ENCODE data around the gene LAMTOR4.
"Not testable (repeated sequence)": the region's sequence is repeated elsewhere in the genome, so short reads cannot be mapped to it uniquely, and the experiment has no call there.

The LAMTOR4 gene

GRCh38 chr7:100190048-100190711 lies 41.5 kb downstream of the LAMTOR4 start:
- no peak overlapping the region for H3K4me3 ChIP-seq (ENCODE audit: low read depth, low read length)
- DNase-seq (ENCODE audit: low read depth), result no peak
- TF ChIP-seq CTCF (IDR thresholded peaks at IDR 0.05; ENCODE audit: control insufficient read depth, extremely low read depth, insufficient read depth), result peak; percentile 25; the same call in 1 of the 2 replicates

DNA sequence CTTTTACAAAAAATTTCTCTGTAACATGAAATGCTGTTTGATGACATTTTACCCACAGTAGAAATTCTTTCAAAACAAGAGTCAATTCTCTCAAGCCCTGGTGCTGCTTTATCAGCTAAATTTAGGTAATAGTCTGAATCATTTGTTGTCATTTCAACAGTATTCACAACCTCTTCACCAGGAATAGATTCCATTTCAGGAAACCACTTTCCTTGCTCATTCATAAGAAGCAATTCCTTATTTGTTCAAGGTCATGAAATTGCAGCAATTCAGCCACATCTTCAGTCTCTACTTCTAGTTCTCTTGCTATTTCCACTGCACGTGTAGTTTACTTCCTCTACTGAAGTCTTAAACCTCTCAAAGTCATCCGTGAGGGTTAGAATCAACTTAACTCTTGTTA lies 43.1 kb downstream of the LAMTOR4 start:
- no peak for DNase-seq (ENCODE audit: low read depth)
- H3K4me3 ChIP-seq (ENCODE audit: low read depth, low read length), result no peak overlapping the region
- no peak for TF ChIP-seq CTCF (IDR thresholded peaks at IDR 0.05; ENCODE audit: control insufficient read depth, extremely low read depth, insufficient read depth)

DNA sequence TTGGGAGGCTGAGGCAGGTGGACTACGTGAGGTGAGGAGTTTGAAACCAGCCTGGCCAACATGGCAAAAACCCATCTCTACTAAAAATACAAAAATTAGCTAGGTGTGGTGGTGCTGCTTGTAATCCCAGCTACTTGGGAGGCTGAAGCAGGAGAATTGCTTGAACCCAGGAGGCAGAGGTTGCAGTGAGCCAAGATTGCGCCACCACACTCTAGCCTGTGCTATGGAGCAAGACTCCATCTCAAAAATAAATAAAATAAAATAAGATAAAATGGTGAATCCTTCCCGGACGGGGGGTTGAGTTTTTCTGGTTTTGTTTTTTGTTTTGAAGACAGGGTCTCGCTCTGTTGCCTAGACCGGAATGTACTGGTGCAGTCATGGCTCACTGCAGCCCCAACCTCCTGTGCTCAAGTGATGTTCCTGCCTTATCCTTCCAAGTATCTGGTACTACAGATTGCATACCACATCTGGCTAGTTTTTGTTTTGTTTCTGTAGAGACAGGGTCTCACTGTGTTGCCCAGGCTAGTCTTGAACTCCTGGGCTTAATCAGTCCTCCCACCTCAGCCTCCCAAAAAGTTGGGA lies 43.7 kb downstream of the LAMTOR4 start:
- not testable (repeated sequence) for H3K4me3 ChIP-seq (ENCODE audit: low read depth, low read length); DNase-seq (ENCODE audit: low read depth)

DNA sequence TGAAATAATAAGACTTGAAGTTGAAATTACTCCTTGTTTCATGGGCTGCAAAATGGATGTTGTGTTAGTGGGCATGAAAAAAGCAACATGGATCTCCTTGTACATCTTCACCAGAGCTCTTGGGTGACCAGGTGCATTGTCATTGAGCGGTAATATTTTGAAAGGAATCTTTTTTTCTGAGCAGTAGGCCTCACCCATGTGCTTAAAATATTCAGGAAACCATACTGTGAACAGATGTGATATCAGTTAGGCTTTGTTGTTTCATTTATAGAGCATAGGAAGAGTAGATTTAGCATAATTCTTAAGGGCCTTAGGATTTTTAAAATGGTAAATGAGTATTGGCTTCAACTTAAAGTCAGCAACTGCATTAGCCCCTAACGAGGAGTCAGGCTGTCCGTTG lies 44.3 kb downstream of the LAMTOR4 start:
- H3K4me3 ChIP-seq (ENCODE audit: low read depth, low read length), result no peak overlapping the region
- TF ChIP-seq CTCF (IDR thresholded peaks at IDR 0.05; ENCODE audit: control insufficient read depth, extremely low read depth, insufficient read depth), result no peak
- no peak for DNase-seq (ENCODE audit: low read depth)

DNA sequence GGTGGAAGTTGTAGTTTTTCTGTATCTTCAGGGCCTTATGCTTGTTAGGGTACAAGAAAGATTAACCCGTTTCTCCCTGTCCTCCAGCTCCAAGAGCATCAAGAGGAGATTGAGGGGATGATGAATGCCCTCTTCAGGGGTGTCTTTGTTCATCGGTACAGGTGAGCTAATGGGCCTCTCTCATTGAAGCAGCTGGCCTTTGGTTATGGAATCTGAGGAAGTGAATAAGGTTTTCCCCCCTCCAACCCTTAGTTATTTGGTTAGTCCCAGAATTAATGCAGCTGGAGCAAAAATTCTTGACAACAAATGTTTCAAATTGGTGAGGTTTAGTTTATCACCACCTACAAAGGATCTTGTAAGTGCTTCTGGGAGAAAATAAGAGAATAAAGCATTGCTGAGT lies 46.5 kb downstream of the LAMTOR4 start:
- no peak for TF ChIP-seq CTCF (IDR thresholded peaks at IDR 0.05; ENCODE audit: control insufficient read depth, extremely low read depth, insufficient read depth)
- DNase-seq (ENCODE audit: low read depth), result no peak
- H3K4me3 ChIP-seq (ENCODE audit: low read depth, low read length), result no peak overlapping the region

- DNase-seq (ENCODE audit: low read depth), result not testable (repeated sequence)
These were observed 47.2 kb downstream of the LAMTOR4 start for GRCh38 chr7:100195901-100196322.

DNA sequence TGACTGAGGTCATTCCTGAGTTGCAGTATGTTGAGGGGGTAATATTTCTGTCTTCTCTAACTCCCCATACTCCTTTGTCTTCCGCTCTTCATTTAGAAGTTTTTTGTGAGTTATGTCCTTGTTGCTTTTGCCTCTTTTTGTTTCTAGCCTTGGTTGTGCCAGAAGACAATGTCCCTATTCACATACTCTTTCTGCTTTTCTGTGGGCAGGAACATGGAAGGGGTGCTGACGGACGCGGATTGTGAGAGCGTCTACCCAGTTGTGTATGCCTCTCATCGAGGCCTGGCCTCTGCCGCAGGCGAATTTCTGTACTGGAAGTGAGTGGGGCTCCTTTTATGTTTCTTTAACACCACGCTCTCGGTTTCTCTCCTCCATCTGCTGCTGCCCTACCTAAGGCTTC lies 49.5 kb downstream of the LAMTOR4 start:
- TF ChIP-seq CTCF (IDR thresholded peaks at IDR 0.05; ENCODE audit: control insufficient read depth, extremely low read depth, insufficient read depth), result no peak
- no peak overlapping the region for H3K4me3 ChIP-seq (ENCODE audit: low read depth, low read length)

More at GRCh38 chr7:100195901-100196322, 47.2 kb downstream of the LAMTOR4 start:
- not testable (repeated sequence) for H3K4me3 ChIP-seq (ENCODE audit: low read depth, low read length)

DNA sequence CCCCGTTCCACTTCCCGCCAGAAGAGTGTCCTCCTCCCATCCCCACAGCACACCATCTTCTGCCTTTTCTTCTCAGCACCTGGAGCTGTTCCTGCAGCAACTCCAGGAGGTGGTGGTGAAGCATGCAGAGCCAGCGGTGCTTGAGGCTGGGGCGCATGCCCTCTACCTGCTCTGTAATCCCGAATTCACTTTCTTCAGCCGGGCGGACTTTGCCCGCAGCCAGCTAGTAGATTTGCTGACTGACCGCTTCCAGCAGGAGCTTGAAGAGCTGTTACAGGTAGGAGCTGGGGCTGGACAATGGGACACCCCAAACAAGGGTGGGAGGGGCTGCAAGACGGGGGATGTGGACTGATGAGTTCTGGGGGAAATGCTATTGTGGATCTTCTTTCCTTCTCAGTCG lies 52.0 kb downstream of the LAMTOR4 start:
- no peak overlapping the region for H3K4me3 ChIP-seq (ENCODE audit: low read depth, low read length)
- no peak for TF ChIP-seq CTCF (IDR thresholded peaks at IDR 0.05; ENCODE audit: control insufficient read depth, extremely low read depth, insufficient read depth)
- no peak for DNase-seq (ENCODE audit: low read depth)

More for the DNA sequence above, 49.5 kb downstream of the LAMTOR4 start:
- DNase-seq (ENCODE audit: low read depth), result no peak
